Right lobe of liver (tissue), 6 donors: ENCODE measurements around the gene R3HDM2. TPM values are rescaled to one million over a fixed set of nuclear protein-coding genes. Genes with fewer than 3 reads are reported as not detected.

Source experiments
- ATAC-seq, 4 donors: fragments of 200-7000 bp; cut with Tn5 transposase; one replicate each; pipeline ENCODE4 v1.9.1; 2020; ENCODE audit warnings: mild to moderate bottlenecking in 4 of 4, moderate library complexity in 4 of 4
- DNase-seq, 3 donors: peaks; one replicate each; pipeline ENCODE4 v3.0.0-alpha.2; 2020
- H3K27ac ChIP-seq, 3 donors: fragments of 200-600 bp; one replicate each; pipeline ENCODE4 v1.8.0; 2022
- H3K27me3 ChIP-seq, 2 donors: fragments of 200-600 bp; one replicate each; pipeline ENCODE4 v1.8.0; 2022
- H3K36me3 ChIP-seq, 4 donors: fragments of 200-600 bp; sonication (generic) in 1 of 4; one replicate each; pipeline versions ENCODE4 v1.5.1 to v1.8.0; 2017 to 2022; ENCODE audit warnings: control low read depth in 1 of 4
- H3K4me1 ChIP-seq, 4 donors: fragments of 200-600 bp; sonication (generic) in 1 of 4; one replicate each; pipeline versions ENCODE4 v1.5.1 to v1.8.0; 2017 to 2022; ENCODE audit warnings: control low read depth in 1 of 4
- H3K4me3 ChIP-seq, 3 donors: fragments of 200-600 bp; one replicate each; pipeline ENCODE4 v1.8.0; 2022
- H3K9me3 ChIP-seq, 4 donors: fragments of 200-600 bp; sonication (generic) in 1 of 4; one replicate each; pipeline versions ENCODE4 v1.5.1 to v1.8.0; 2017 to 2022; ENCODE audit warnings: control low read depth in 1 of 4
- CTCF ChIP-seq, 4 donors: fragments of 200-600 bp in 3 of 4; fragments of 450-650 bp in 1 of 4; IDR thresholded peaks; one replicate each; pipeline versions ENCODE4 v1.5.1 to v1.8.0; 2016 to 2022; ENCODE audit warnings: antibody characterized with exemption in 4 of 4, mild to moderate bottlenecking in 2 of 4
- POLR2A ChIP-seq: fragments of 450-650 bp; IDR thresholded peaks from one replicate; pipeline ENCODE4 v1.6.1; 2017; ENCODE audit warnings: antibody characterized with exemption, mild to moderate bottlenecking
- WGBS: methylation state at CpG from one replicate; pipeline ENCODE4 v1.1.6; 2018; ENCODE audit warnings: low coverage, low lambda C conversion rate; ENCODE audit not compliant: insufficient coverage; ENCODE audit errors: missing lambda C conversion rate; 5-methylcytosine and 5-hydroxymethylcytosine counted together
- intact Hi-C, 2 donors: fragments of 100-400 bp; cut with DNase I; formaldehyde crosslinking; loops; one replicate each; pipeline versions ENCODE4 v1.11.2 to v1.14.1; 2022
- total RNA-seq, 6 experiments: library from RNA; depleted of rRNA in 2 of 6; stranded (reverse); fragments of >200 nt in 2 of 6; fragmentation: NEBNext Ultra II Directional in 3 of 6; extraction: Animal tissue kit (Norgen Biotek cat#: 25700) in 3 of 6; gene quantifications; one replicate each; pipeline versions ENCODE4 v1.1.0 to v1.2.4, GENCODE V29; 2016 to 2023
- donor health status: DM: no; HTN: yes; CAD: no.
- donor health status: DM: no; HTN: no; CAD: no.
- donor health status: DM: no; HTN: no; CAD: no.
- donor health status: DM: no; HTN: yes; CAD: no.
- donor health status: DM: no; HTN: yes; CAD: no.

The R3HDM2 gene
- total RNA-seq, 6 experiments from 2014 or later, result 25.3 to 48.0 (median 35.9) TPM

GRCh38 chr12:57210926-57211692 is 219.7 kb downstream of the R3HDM2 start:
- Histone ChIP-seq H3K4me1 (peaks cover 0 to 1% (median 0%) of the 10 kb centered on the region in 4 donors), H3K9me3 (no peaks in the 10 kb centered on the region), H3K27me3 (no peaks in the 10 kb centered on the region), H3K4me3 (no peak overlapping the region), H3K36me3 (peaks cover 0 to 69% (median 38%) of the 10 kb centered on the region in 4 donors), H3K27ac (no peak overlapping the region)
- intact Hi-C loops, result no loop called here
- 60% methylated on average over 1 of the region's 16 CpGs for WGBS
- ATAC-seq (no peak), DNase-seq (no peak)
- TF ChIP-seq POLR2A, result no peak

- Histone ChIP-seq H3K36me3 (peaks cover 3 to 75% (median 43%) of the 10 kb centered on the region in 4 donors), H3K4me1 (no peaks in the 10 kb centered on the region), H3K4me3 (no peak overlapping the region), H3K27me3 (no peaks in the 10 kb centered on the region), H3K27ac (no peak overlapping the region), H3K9me3 (no peaks in the 10 kb centered on the region)
- DNase-seq (no peak), ATAC-seq (no peak)
- 96% methylated on average over 5 of the region's 15 CpGs for WGBS
- intact Hi-C loops, result no loop called here
- TF ChIP-seq POLR2A (no peak), CTCF (IDR thresholded peaks at IDR 0.05) (no peak)
Measured at GRCh38 chr12:57210461-57210860, 220.4 kb downstream of the R3HDM2 start.

GRCh38 chr12:57209916-57210315 is 220.9 kb downstream of the R3HDM2 start:
- Histone ChIP-seq H3K9me3 (no peaks in the 10 kb centered on the region), H3K27ac (no peak overlapping the region), H3K36me3 (peaks cover 5 to 80% (median 45%) of the 10 kb centered on the region in 4 donors), H3K27me3 (no peaks in the 10 kb centered on the region), H3K4me1 (no peaks in the 10 kb centered on the region), H3K4me3 (no peak overlapping the region)
- ATAC-seq (no peak), DNase-seq (no peak)
- WGBS, result no CpG with 5 or more reads among the region's 8 CpGs
- TF ChIP-seq CTCF (IDR thresholded peaks at IDR 0.05) (no peak), POLR2A (no peak)
- intact Hi-C loops, result loop anchor here in 1 of 2 donors (5.0 kb wide), 1 partner anchor 32 kb away; no protein-coding TSS in a partner anchor

GRCh38 chr12:57208631-57209282 is 222.1 kb downstream of the R3HDM2 start:
- Histone ChIP-seq H3K27ac (no peak overlapping the region), H3K36me3 (peaks cover 5 to 92% (median 54%) of the 10 kb centered on the region in 4 donors), H3K4me3 (no peak overlapping the region), H3K4me1 (no peaks in the 10 kb centered on the region), H3K27me3 (no peaks in the 10 kb centered on the region), H3K9me3 (no peaks in the 10 kb centered on the region)
- 83% methylated on average over 7 of the region's 22 CpGs for WGBS
- no peak for TF ChIP-seq POLR2A
- DNase-seq (no peak), ATAC-seq (no peak)
- intact Hi-C loops, result loop anchor here in 1 of 2 donors (5.0 kb wide), 1 partner anchor 34 kb away; no protein-coding TSS in a partner anchor

GRCh38 chr12:57207731-57208630 is 222.9 kb downstream of the R3HDM2 start:
- intact Hi-C loops, result loop anchor here in 1 of 2 donors (5.0 kb wide), 1 partner anchor 34 kb away; no protein-coding TSS in a partner anchor
- TF ChIP-seq CTCF (IDR thresholded peaks at IDR 0.05) (no peak), POLR2A (no peak)
- WGBS, result 77% methylated on average over 10 of the region's 29 CpGs
- H3K9me3 ChIP-seq, result no peaks in the 10 kb centered on the region
- no peak overlapping the region for H3K27ac ChIP-seq
- no peak for DNase-seq
- H3K4me1 ChIP-seq, result no peaks in the 10 kb centered on the region
- no peak overlapping the region for H3K4me3 ChIP-seq
- ATAC-seq, result no peak
- H3K27me3 ChIP-seq, result no peaks in the 10 kb centered on the region
- H3K36me3 ChIP-seq, result peaks cover 5 to 100% (median 58%) of the 10 kb centered on the region in 4 donors
